H1 (cell line): ENCODE results near the gene CEMP1.

Experiments used
- CBX8 ChIP-seq: fragments of 300-800, 300-1000 bp; sonication (generic); IDR thresholded peaks from 2 replicates; pipeline ENCODE4 v1.7.1; 2016; ENCODE audit warnings: low read depth, low read length, borderline replicate concordance
- CEBPB ChIP-seq: IDR thresholded peaks from 2 replicates; pipeline ENCODE4 v1.6.1; 2012; ENCODE audit warnings: low read depth, low read length
- EGR1 ChIP-seq: IDR thresholded peaks from 2 replicates; pipeline ENCODE4 v1.6.1; 2011; ENCODE audit warnings: low read depth, low read length, borderline replicate concordance
- EZH2 ChIP-seq: fragments of 200-600 bp; sonication (generic); IDR thresholded peaks from 2 replicates; pipeline ENCODE4 v1.7.1; 2012; ENCODE audit warnings: low read depth, mild to moderate bottlenecking, moderate library complexity, low read length, inconsistent platforms; ENCODE audit not compliant: severe bottlenecking
- JUND ChIP-seq: IDR thresholded peaks from 2 replicates; pipeline ENCODE4 v1.6.1; 2011; ENCODE audit warnings: mild to moderate bottlenecking, improper control_type of control experiment, low read length
- KDM1A ChIP-seq: fragments of 200-600, 300-600 bp; sonication (generic); IDR thresholded peaks from 2 replicates; pipeline ENCODE4 v1.7.1; 2016; ENCODE audit warnings: mild to moderate bottlenecking, low read length, borderline replicate concordance
- POLR2AphosphoS5 ChIP-seq: IDR thresholded peaks from 2 replicates; pipeline ENCODE4 v1.6.1; 2011; ENCODE audit warnings: low read depth, low read length
- POU5F1 ChIP-seq: IDR thresholded peaks from 2 replicates; pipeline ENCODE4 v1.6.1; 2011; ENCODE audit warnings: low read depth, mild to moderate bottlenecking, low read length, moderate library complexity
- SP4 ChIP-seq: IDR thresholded peaks from 2 replicates; pipeline ENCODE4 v1.6.1; 2012; ENCODE audit warnings: low read length, inconsistent platforms
- ZNF274 ChIP-seq: IDR thresholded peaks from 2 replicates; pipeline ENCODE4 v1.7.0; 2012; ENCODE audit warnings: low read length, borderline replicate concordance; ENCODE audit errors: extremely low read depth
- TF ChIP-seq, protein P1 (sequence below), 3 experiments: IDR thresholded peaks; 1 replicate in 2 of 3; 2 replicates in 1 of 3; pipeline versions ENCODE4 v1.5.1 to v1.6.1; 2011; ENCODE audit warnings: low read length in 3 of 3, mild to moderate bottlenecking in 3 of 3, inconsistent platforms in 2 of 3, low read depth in 1 of 3, moderate library complexity in 1 of 3; ENCODE audit not compliant: insufficient read depth in 1 of 3; ENCODE audit errors: control extremely low read depth in 1 of 3
- TF ChIP-seq, protein P2 (sequence below): IDR thresholded peaks from 2 replicates; pipeline ENCODE4 v1.6.1; 2011; ENCODE audit warnings: low read depth, mild to moderate bottlenecking, low read length; ENCODE audit not compliant: insufficient read depth

DNA sequence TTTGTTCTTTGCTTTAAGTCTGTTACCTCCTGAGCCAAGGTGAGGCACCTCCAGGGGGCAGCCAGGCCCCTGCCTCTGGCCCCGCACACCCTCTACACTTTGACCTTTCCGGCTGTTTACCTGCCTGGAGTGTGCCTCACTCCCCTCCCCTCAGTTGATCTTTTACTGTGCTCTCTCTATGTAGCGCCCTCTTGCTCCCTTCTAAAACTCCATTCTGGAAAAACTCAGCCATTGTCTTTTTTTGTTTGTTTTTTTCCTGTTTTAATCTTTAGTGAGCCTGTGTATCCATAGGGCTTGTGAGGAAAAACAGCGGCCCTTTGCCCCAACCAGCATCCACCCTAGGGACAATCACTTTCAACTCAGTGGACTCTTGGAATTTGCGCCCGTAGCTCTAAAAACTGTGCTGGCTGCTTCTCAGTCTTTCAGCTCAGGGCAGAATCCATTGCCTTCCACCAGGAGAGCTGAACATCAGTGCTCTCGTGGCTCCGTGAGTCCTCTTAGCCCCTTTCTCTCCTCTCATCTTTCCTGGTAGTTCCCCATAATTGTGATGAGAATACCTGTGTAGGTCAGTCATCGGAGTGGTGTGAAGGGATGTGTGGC, 6.8 kb downstream of the CEMP1 start:
- TF ChIP-seq, protein P1, sequence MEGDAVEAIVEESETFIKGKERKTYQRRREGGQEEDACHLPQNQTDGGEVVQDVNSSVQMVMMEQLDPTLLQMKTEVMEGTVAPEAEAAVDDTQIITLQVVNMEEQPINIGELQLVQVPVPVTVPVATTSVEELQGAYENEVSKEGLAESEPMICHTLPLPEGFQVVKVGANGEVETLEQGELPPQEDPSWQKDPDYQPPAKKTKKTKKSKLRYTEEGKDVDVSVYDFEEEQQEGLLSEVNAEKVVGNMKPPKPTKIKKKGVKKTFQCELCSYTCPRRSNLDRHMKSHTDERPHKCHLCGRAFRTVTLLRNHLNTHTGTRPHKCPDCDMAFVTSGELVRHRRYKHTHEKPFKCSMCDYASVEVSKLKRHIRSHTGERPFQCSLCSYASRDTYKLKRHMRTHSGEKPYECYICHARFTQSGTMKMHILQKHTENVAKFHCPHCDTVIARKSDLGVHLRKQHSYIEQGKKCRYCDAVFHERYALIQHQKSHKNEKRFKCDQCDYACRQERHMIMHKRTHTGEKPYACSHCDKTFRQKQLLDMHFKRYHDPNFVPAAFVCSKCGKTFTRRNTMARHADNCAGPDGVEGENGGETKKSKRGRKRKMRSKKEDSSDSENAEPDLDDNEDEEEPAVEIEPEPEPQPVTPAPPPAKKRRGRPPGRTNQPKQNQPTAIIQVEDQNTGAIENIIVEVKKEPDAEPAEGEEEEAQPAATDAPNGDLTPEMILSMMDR (IDR thresholded peaks at IDR 0.05; ENCODE audit: control extremely low read depth in 1 of 3, insufficient read depth in 1 of 3, low read depth in 1 of 3, low read length in 3 of 3), result no peak
- TF ChIP-seq CBX8 (no peak), POU5F1 (no peak), EGR1 (no peak), POLR2AphosphoS5 (no peak), ZNF274 (no peak), SP4 (no peak), KDM1A (no peak), EZH2 (no peak), JUND (no peak), CEBPB (no peak)
- TF ChIP-seq, protein P2, sequence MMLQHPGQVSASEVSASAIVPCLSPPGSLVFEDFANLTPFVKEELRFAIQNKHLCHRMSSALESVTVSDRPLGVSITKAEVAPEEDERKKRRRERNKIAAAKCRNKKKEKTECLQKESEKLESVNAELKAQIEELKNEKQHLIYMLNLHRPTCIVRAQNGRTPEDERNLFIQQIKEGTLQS, result no peak
